HepG2 (cell line): ENCODE measurements around the gene CUL9. TPM values are rescaled to one million over a fixed set of nuclear protein-coding genes. Genes with fewer than 3 reads are reported as not detected.

Experiments used
- ELF3 ChIP-seq: IDR thresholded peaks from 2 replicates; pipeline ENCODE4 v1.6.1; 2016; ENCODE audit warnings: missing genetic modification reagents, missing compliant biosample characterization
- JDP2 ChIP-seq: sonication (generic); formaldehyde crosslinking; IDR thresholded peaks from 2 replicates; pipeline ENCODE4 v1.8.1; 2022; ENCODE audit warnings: missing genetic modification reagents, borderline replicate concordance
- KLF13 ChIP-seq: sonication (generic); formaldehyde crosslinking; IDR thresholded peaks from 2 replicates; pipeline ENCODE4 v1.4.0; 2020; ENCODE audit warnings: mild to moderate bottlenecking, missing genetic modification reagents
- MTA1 ChIP-seq: sonication (generic); formaldehyde crosslinking; IDR thresholded peaks from 2 replicates; pipeline ENCODE4 v1.4.0; 2020; ENCODE audit warnings: missing genetic modification reagents, mild to moderate bottlenecking, borderline replicate concordance
- POLR2A ChIP-seq, 2 experiments: IDR thresholded peaks; 2 replicates each; pipeline ENCODE4 v1.6.1; 2011; ENCODE audit warnings: low read depth in 2 of 2, low read length in 2 of 2, mild to moderate bottlenecking in 1 of 2, moderate library complexity in 1 of 2; ENCODE audit not compliant: insufficient read depth in 1 of 2
- PPARG ChIP-seq: conservative IDR thresholded peaks from 2 replicates; pipeline ENCODE4 v1.6.1; 2016; ENCODE audit warnings: missing biosample characterization, missing genetic modification reagents
- RNF219 ChIP-seq: sonication (generic); formaldehyde crosslinking; IDR thresholded peaks from 2 replicates; pipeline ENCODE4 v1.5.0; 2020; ENCODE audit warnings: mild to moderate bottlenecking, missing genetic modification reagents
- TCF12 ChIP-seq, 2 experiments: fragments of 450-650 bp in 1 of 2; sonication (generic) in 1 of 2; formaldehyde crosslinking in 1 of 2; IDR thresholded peaks; 2 replicates each; pipeline versions ENCODE4 v1.6.1 to v1.8.0; 2017 to 2022; ENCODE audit warnings: antibody characterized with exemption in 1 of 2, mild to moderate bottlenecking in 1 of 2, missing genetic modification reagents in 1 of 2, moderate library complexity in 1 of 2
- USF2 ChIP-seq, 2 experiments: sonication (generic) in 1 of 2; formaldehyde crosslinking in 1 of 2; IDR thresholded peaks; 2 replicates each; pipeline versions ENCODE4 v1.5.1 to v1.6.1; 2011 to 2020; ENCODE audit warnings: borderline replicate concordance in 1 of 2, low read depth in 1 of 2, low read length in 1 of 2, mild to moderate bottlenecking in 1 of 2, missing genetic modification reagents in 1 of 2, moderate library complexity in 1 of 2
- ZBTB3 ChIP-seq: sonication (generic); formaldehyde crosslinking; IDR thresholded peaks from 2 replicates; pipeline ENCODE4 v1.4.0; 2020; ENCODE audit warnings: low read depth, mild to moderate bottlenecking, moderate library complexity, missing genetic modification reagents, borderline replicate concordance
- ZBTB4 ChIP-seq: sonication (generic); formaldehyde crosslinking; IDR thresholded peaks from 2 replicates; pipeline ENCODE4 v1.4.0; 2020; ENCODE audit warnings: missing genetic modification reagents, mild to moderate bottlenecking, borderline replicate concordance
- ZNF235 ChIP-seq: sonication (generic); formaldehyde crosslinking; IDR thresholded peaks from 2 replicates; pipeline ENCODE4 v1.8.1; 2023; ENCODE audit warnings: mild to moderate bottlenecking, missing genetic modification reagents, borderline replicate concordance
- ZNF260 ChIP-seq: sonication (generic); formaldehyde crosslinking; IDR thresholded peaks from 2 replicates; pipeline ENCODE4 v1.4.0; 2020; ENCODE audit warnings: missing genetic modification reagents, low read depth, mild to moderate bottlenecking, borderline replicate concordance
- ZNF44 ChIP-seq: sonication (generic); formaldehyde crosslinking; IDR thresholded peaks from 2 replicates; pipeline ENCODE4 v1.5.1; 2020; ENCODE audit warnings: mild to moderate bottlenecking, missing genetic modification reagents
- ZNF891 ChIP-seq: sonication (generic); formaldehyde crosslinking; IDR thresholded peaks from 2 replicates; pipeline ENCODE4 v1.5.0; 2020; ENCODE audit warnings: mild to moderate bottlenecking, missing genetic modification reagents
- polyA plus RNA-seq, 8 experiments: library from polyadenylated mRNA; depleted of rRNA in 3 of 8; stranded (reverse) in 7 of 8; unstranded in 1 of 8; fragments of >200 nt; fragmentation: Illumina TruSeq in 4 of 8; extraction: Trizol in 4 of 8; gene quantifications; 2 replicates each; pipeline versions ENCODE4 v1.2.1 to v1.2.3, GENCODE V29; 2011 to 2016; ENCODE audit warnings: low read depth in 4 of 8, missing spikeins in 1 of 8, mixed read lengths in 1 of 8; ENCODE audit not compliant: insufficient read depth in 1 of 8
- total RNA-seq, 5 experiments: library from RNA; depleted of rRNA; stranded (reverse); fragments of >200 nt; fragmentation: Illumina TruSeq; extraction: Trizol; gene quantifications; 2 replicates each; pipeline ENCODE4 v1.2.3, GENCODE V29; 2016; ENCODE audit warnings: low read depth in 1 of 5

The CUL9 gene
- total and polyA plus RNA-seq, 2 of the 13 experiments (the other 11 are each of a cell fraction or from before 2014, with no cell fraction given) = 11.4 to 13.7 TPM

GRCh38 chr6:43174263-43175112, 7.5 kb upstream of the CUL9 start (continued):
- TF ChIP-seq USF2 (IDR thresholded peaks at IDR 0.05; ENCODE audit: low read depth, low read length) (no peak), USF2 (CRISPR knock-in tag; IDR thresholded peaks at IDR 0.05; ENCODE audit: borderline replicate concordance) (peak; percentile 90; the same call in 1 of the 2 replicates), ZNF260 (no peak), ZNF891 (peak; percentile 84), JDP2 (no peak), POLR2A (IDR thresholded peaks at IDR 0.05; ENCODE audit: insufficient read depth in 1 of 2, low read depth in 2 of 2, low read length in 2 of 2) (peak in 1 of 2 experiments; percentile 60; a peak in 1 of 4 replicates), KLF13 (no peak), MTA1 (CRISPR knock-in tag) (peak; percentile 68; the same call in 1 of the 2 replicates), ELF3 (peak; percentile 85), PPARG (CRISPR knock-in tag) (peak; percentile 42; the same call in 1 of the 2 replicates), ZNF235 (no peak), TCF12 (IDR thresholded peaks at IDR 0.05) (no peak), TCF12 (CRISPR knock-in tag; IDR thresholded peaks at IDR 0.05) (no peak), ZBTB4 (CRISPR knock-in tag) (no peak), ZBTB3 (CRISPR knock-in tag) (peak; percentile 91; the same call in 1 of the 2 replicates), ZNF44 (CRISPR knock-in tag) (no peak; the same call in 1 of the 2 replicates), RNF219 (CRISPR knock-in tag) (no peak)
